ENCODE results near the gene FGFBP2.
A peak's percentile ranks its signal among the peaks of the same experiment; 100 is the strongest.

FGFBP2 gene

DNA sequence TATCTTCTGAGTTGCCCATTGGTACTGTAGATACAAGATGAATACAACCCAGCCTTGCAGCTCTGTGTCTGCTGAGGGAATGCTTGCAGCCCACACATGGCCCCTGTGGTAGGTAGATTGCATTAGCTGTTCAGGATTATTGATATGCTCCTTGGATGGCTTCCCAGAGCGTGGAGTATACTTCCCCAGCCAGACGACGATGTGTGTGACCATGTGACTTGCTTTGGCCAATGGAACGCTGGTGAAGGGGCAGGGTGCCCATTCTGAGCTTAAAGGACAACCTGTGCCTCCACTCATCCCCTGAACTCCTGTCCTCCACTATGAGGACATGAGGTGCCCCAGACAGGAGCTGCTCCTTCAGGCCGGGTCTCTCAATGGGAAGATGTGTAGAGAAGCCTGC lies 23.9 kb upstream of the FGFBP2 start:
- no peaks in the 10 kb centered on the region for H3K36me3 Mint-ChIP-seq
- CTCF ChIA-PET, result interaction anchor here (1.1 kb wide), 1 partner anchor 104 kb away, joined by 4 read pairs; no protein-coding TSS in a partner anchor

DNA sequence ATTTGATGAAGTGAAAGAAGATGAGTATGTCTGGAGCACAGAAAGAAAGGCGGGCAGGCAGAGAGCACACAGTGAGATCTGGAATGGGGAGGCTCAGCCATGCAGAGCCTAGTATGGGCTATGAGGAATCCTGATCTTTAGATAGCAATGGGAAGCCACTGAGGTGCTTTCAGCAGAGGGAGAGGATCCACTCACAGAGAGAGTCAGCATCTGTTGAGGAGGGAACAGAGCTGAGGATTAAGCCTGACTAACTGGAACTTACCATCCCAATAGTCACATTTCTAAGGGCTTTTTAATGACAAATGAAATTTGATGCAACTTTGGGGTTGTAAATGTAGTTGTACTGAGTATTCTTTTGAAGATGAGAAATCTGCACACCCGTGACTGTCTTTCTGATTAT lies 20.6 kb upstream of the FGFBP2 start:
- DNase-seq, result no peak
- no peak overlapping the region for H3K27ac Mint-ChIP-seq
- H3K4me1 Mint-ChIP-seq, result no peaks in the 10 kb centered on the region
- peaks cover 21% of the 10 kb centered on the region for H3K27me3 Mint-ChIP-seq
- no peaks in the 10 kb centered on the region for H3K9me3 Mint-ChIP-seq
- no peaks in the 10 kb centered on the region for H3K36me3 Mint-ChIP-seq
- H3K4me3 Mint-ChIP-seq, result no peak overlapping the region
- CTCF ChIA-PET, result no interaction called here

More for the DNA sequence above, 23.9 kb upstream of the FGFBP2 start:
- H3K4me3 Mint-ChIP-seq, result no peak overlapping the region
- H3K27me3 Mint-ChIP-seq, result peaks cover 36% of the 10 kb centered on the region
- no peaks in the 10 kb centered on the region for H3K9me3 Mint-ChIP-seq
- no peak for DNase-seq
- no peak overlapping the region for H3K27ac Mint-ChIP-seq
- H3K4me1 Mint-ChIP-seq, result no peaks in the 10 kb centered on the region

DNA sequence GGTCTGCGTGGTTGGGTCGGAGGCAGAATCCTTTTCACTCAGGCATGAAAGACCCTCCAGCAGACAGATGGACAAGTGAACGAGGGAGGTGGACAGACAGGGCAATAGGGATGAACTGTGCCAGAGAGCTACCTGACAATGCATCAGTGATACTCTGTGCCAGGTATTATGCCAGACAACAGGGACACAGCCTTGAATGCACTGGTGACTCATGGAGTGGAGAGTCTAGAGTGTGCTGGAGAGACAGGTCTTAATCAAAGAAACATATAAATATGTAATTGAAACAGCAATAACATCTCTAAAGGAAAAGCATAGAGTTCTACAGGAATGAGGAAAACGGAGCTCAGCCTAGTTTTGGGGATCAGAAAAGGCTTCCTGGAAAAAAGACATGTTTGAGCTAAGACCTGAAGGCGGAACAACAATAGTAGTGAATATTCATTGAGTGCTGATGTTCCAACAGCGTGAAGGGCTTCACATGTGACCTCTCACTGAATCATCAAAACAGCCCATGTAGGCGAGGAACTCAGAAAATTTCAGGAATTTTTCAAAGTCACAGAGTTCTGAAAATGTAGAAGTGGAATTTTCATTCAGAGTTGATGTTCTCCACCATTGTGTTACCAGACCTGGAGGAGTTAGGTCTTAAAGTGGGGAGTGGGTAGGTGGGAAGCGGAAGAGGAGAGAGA lies 20.0 kb upstream of the FGFBP2 start:
- Mint-ChIP-seq H3K36me3 (no peaks in the 10 kb centered on the region), H3K4me1 (no peaks in the 10 kb centered on the region), H3K27ac (no peak overlapping the region), H3K27me3 (peaks cover 21% of the 10 kb centered on the region), H3K9me3 (no peaks in the 10 kb centered on the region), H3K4me3 (no peak overlapping the region)
- no peak for DNase-seq
- CTCF ChIA-PET, result no interaction called here

DNA sequence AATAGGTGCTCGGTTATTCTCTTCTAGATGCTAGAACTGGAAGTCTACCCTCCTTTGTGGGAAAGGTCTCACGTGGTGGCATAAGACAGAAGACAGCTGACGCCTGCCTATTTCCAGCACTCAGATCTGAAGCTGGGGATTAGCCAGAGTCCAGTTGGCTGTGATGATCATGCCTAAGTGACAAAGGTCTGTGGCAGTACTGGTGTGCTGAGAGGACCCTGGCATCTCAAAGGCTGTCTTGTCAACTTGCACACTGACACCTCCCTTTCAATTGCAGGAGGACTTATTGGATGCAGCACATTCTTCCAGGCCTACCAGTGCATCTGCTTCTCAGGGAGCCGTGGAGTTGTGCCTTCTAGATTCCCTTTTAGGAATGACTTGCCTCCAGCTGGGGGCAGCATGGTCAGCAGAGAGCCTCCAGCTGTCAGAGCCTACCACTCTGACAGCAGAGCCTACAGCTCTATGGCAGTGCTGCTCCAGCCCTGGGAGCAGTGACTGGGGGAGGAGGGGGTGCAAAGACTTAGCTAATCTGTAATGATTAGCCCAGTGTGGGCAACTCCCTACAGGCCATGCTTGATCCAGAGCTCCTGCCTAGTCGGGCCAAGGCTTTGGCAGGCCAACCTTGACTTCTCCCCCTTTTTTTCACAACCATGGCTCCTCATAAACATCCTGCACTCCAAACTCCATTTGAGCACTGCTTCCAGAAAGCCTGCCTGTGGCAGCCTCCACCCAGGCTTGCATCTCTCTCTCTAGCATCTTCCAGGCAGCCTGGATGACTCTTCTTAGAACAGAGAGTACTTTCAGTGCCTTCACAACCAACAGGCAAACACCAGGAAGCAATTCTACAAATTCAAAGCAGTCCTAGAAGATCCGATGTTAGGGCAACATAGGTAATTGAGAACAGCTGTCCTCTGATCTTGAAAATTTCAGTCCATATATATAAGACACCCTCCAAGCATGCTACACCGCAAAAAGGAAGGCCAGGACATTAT lies 13.8 kb upstream of the FGFBP2 start:
- H3K4me1 Mint-ChIP-seq, result no peaks in the 10 kb centered on the region
- no peak for DNase-seq
- no peaks in the 10 kb centered on the region for H3K36me3 Mint-ChIP-seq
- no peak overlapping the region for H3K27ac Mint-ChIP-seq
- no peaks in the 10 kb centered on the region for H3K9me3 Mint-ChIP-seq
- CTCF ChIA-PET, result interaction anchor here (1.3 to 1.8 kb wide), 2 partner anchors 15 to 25 kb away, joined by 3 to 6 read pairs; no protein-coding TSS in a partner anchor
- peaks cover 17% of the 10 kb centered on the region for H3K27me3 Mint-ChIP-seq
- H3K4me3 Mint-ChIP-seq, result no peak overlapping the region

DNA sequence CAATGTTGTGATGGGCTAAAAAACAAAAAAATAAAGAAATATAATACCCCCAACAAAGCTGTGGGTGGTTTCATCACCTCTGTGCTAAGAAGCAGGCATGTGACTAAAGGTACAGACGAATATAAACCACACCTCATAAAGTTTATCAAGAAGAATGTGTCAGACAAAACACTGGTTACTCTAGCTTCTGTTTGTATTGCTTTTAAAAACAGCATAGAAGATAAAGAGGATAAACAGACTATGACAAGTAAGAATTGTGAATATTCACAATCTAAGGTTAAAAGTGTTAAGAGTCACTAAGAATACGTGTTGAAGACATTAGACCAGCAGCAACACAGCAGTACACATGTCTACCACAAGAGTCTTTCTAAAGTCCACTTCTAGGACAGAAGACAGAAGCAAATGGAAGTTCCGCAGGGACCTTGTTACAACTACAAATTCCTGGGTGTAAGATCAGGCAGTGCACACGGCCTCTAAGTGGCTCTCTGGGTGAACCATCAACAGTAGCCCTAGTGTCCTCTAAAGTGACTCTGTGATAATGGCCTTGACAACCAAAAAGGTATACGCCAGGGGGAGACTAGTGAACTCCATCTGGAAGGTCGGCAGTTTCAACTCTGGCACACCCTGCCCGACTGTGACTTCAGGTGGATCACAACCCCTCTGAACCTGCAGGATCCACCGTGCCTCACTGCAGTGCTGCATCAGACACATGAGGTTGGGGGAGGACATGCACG lies 8.3 kb upstream of the FGFBP2 start:
- CTCF ChIA-PET, result interaction anchor here (1.7 to 2.1 kb wide), 2 partner anchors 8 to 89 kb away, joined by 4 to 5 read pairs; partner anchors contain the start of gene FGFBP2
- H3K9me3 Mint-ChIP-seq, result no peaks in the 10 kb centered on the region
- no peaks in the 10 kb centered on the region for H3K36me3 Mint-ChIP-seq
- peaks cover 23% of the 10 kb centered on the region for H3K27me3 Mint-ChIP-seq
- H3K4me3 Mint-ChIP-seq, result no peak overlapping the region
- DNase-seq, result no peak
- H3K4me1 Mint-ChIP-seq, result no peaks in the 10 kb centered on the region
- H3K27ac Mint-ChIP-seq, result no peak overlapping the region

DNA sequence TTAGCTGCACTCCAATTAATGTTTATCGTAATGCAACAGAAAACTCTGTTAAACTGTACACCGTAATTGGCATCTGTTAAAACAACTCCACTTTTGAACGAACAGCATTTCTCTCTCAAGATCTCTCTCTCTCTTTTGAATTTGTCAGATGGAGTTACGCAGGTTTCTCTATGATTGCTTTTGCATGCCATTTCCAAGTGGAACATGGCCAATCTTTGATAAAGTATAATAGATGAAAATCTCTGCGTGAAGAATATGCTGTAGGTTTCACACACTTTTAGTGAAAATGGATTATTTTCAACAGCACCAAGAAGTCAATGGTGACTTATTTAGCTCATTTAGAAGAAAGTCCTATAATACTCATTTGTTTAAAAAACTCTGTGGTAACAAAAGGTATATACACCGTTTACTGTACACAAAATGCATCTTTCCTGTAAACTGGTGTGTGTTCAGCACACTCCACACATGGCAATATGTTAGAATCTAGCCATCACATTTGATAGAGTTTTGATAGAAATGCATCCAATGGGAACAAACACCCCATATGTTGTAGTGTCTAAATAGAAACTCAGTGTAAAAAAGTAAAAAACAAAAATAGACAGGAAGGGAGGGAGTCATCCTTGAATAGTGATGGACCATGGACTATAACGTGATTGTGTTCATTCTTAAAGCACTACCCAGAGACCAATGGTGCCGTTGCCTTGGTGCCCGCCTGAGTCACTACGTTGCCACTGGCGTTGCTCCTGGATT lies 5.8 kb upstream of the FGFBP2 start:
- Mint-ChIP-seq H3K4me1 (peaks cover 3% of the 10 kb centered on the region), H3K4me3 (no peak overlapping the region), H3K27me3 (peaks cover 26% of the 10 kb centered on the region), H3K36me3 (no peaks in the 10 kb centered on the region), H3K9me3 (no peaks in the 10 kb centered on the region), H3K27ac (no peak overlapping the region)
- CTCF ChIA-PET, result interaction anchor here (0.8 kb wide), 1 partner anchor 13 kb away, joined by 3 read pairs; no protein-coding TSS in a partner anchor
- no peak for DNase-seq

DNA sequence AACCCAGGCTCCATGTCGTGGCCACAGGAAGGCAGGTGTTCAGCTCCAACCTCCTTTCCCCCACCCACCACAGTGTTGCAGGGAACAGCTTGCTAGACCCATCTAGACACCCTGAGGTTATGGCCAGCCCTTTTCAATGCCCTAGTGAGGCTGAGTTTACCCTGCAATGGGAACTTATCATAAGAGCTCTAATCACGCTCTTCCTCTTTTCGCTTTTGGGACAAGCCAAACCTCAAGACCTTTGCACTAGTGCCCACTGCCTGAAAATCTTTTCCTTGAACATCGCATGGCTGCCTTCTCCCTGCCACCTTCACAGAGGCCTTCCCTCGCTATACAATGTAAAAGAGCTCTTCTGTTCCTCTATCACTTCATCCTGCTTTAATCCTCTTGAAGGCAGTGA lies 2.4 kb upstream of the FGFBP2 start:
- Mint-ChIP-seq H3K4me1 (peaks cover 26% of the 10 kb centered on the region), H3K4me3 (no peak overlapping the region), H3K9me3 (no peaks in the 10 kb centered on the region), H3K27ac (no peak overlapping the region), H3K27me3 (peaks cover 20% of the 10 kb centered on the region), H3K36me3 (no peaks in the 10 kb centered on the region)
- CTCF ChIA-PET, result no interaction called here
- DNase-seq, result no peak

DNA sequence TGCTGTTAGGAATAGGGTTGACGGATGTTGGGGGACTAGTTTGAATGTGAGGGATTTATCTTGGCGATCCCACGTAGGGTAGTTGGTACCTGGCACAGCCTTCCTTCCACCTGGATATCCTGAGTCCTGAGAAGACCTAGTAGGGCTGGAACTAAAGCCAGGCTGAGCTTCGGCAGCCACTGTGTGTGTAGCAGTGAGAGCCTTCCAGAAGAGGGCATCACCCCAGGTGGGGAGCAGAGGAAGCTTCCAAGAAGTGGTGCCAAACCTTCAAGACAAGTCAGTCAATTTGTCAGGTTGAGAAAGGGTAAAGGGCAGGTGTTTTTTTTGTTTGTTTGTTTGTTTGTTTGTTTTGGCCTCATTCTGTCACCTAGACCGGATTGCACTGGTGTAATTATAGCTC lies 1.2 kb upstream of the FGFBP2 start:
- no peaks in the 10 kb centered on the region for H3K36me3 Mint-ChIP-seq
- peaks cover 21% of the 10 kb centered on the region for H3K27me3 Mint-ChIP-seq
- H3K4me1 Mint-ChIP-seq, result peaks cover 27% of the 10 kb centered on the region
- no peak for DNase-seq
- CTCF ChIA-PET, result interaction anchor here (0.6 to 1.9 kb wide), 6 partner anchors 27 to 272 kb away, joined by 3 to 19 read pairs (median 4); no protein-coding TSS in a partner anchor
- no peak overlapping the region for H3K27ac Mint-ChIP-seq
- no peak overlapping the region for H3K4me3 Mint-ChIP-seq
- no peaks in the 10 kb centered on the region for H3K9me3 Mint-ChIP-seq

DNA sequence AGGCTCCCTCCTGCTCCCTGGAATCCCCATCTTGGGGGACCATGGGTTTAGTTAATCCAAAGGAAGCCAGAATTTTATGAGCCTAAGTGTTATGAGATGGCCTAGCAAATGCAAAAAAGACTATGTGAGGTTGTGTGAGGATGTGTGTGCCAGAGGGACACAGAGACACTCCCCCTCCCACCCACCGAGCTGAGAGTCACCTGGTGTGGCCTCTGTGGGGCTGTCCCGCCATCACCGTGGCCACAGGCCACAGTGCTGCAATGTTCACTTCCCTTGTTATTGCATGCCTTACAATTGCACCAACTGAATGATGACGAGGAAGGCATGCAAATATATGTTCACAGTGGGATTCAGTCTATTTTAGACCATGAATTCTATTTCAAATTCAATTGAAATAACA lies 601 bp upstream of the FGFBP2 start:
- Mint-ChIP-seq H3K9me3 (no peaks in the 10 kb centered on the region), H3K4me3 (no peak overlapping the region), H3K27me3 (peaks cover 21% of the 10 kb centered on the region), H3K36me3 (no peaks in the 10 kb centered on the region), H3K27ac (no peak overlapping the region), H3K4me1 (peaks cover 27% of the 10 kb centered on the region)
- peak; percentile 55 for DNase-seq
- CTCF ChIA-PET, result interaction anchor here (0.7 to 2.1 kb wide), 8 partner anchors 9 to 236 kb away, joined by 3 to 19 read pairs (median 4); no protein-coding TSS in a partner anchor

DNA sequence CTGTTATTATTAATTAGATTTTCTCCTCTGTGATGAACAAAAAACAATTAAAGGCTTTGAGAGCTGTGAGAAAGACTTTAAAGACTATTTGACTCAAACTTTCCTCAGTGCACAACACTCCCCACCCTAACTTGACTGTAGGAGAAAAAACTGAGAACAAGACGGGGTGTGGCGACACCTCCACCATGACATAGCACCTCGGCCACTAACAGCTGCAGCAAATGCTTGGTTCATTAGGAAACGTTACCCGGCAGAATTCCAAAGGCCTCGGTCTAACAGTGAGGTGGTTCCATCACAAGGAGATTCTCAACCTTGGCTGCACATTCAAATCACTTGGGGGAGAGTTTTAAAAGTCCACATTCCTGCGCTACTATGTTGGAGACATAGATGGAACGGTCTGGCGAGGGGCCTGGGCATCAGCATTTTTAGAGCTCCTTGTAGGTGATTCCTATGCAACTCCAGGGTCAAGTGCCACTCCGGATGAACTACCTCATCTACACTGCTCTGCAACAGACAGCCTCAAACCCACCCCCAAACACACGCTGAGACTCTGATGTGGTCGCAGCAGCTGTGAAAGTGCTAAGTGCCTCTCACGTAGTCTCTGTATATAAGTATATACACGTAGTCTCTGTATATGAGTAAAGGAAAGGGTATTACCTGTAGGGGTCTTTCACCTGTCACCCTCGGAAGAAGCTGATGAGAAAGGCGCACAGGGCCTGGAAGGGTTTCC lies 1.0 kb downstream of the FGFBP2 start:
- peaks cover 27% of the 10 kb centered on the region for H3K4me1 Mint-ChIP-seq
- no peak overlapping the region for H3K27ac Mint-ChIP-seq
- H3K36me3 Mint-ChIP-seq, result no peaks in the 10 kb centered on the region
- DNase-seq, result peak; percentile 49
- peak overlapping the region; percentile 55 for H3K4me3 Mint-ChIP-seq
- no peaks in the 10 kb centered on the region for H3K9me3 Mint-ChIP-seq
- CTCF ChIA-PET, result interaction anchor here (0.8 to 2.5 kb wide), 6 partner anchors 11 to 156 kb away, joined by 3 to 8 read pairs (median 5); no protein-coding TSS in a partner anchor
- peaks cover 18% of the 10 kb centered on the region for H3K27me3 Mint-ChIP-seq

DNA sequence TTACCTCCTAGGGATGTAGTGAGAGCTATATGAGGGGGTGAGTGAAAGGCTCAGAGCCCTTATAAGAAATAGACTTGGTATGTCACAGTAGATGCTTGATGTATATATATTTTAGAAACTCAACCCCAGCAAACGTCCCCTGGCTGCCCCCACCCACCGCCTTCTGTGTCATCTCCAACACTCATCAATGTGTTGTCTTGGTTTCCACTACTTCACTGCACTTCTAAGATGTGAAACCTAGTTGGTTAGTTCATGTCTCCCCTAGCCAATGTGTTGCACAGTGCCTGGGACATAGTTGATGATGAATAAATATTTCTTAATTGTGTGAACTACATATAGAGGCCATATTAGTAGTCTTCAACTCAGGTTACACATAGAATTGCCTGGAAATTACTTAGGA lies 4.4 kb downstream of the FGFBP2 start:
- Mint-ChIP-seq H3K9me3 (peaks cover 1% of the 10 kb centered on the region), H3K36me3 (no peaks in the 10 kb centered on the region), H3K27ac (no peak overlapping the region), H3K4me3 (no peak overlapping the region), H3K27me3 (peaks cover 9% of the 10 kb centered on the region), H3K4me1 (peaks cover 22% of the 10 kb centered on the region)
- CTCF ChIA-PET, result interaction anchor here (0.6 to 1.5 kb wide), 3 partner anchors 31 to 173 kb away, joined by 3 to 10 read pairs (median 4); no protein-coding TSS in a partner anchor
- DNase-seq, result no peak

DNA sequence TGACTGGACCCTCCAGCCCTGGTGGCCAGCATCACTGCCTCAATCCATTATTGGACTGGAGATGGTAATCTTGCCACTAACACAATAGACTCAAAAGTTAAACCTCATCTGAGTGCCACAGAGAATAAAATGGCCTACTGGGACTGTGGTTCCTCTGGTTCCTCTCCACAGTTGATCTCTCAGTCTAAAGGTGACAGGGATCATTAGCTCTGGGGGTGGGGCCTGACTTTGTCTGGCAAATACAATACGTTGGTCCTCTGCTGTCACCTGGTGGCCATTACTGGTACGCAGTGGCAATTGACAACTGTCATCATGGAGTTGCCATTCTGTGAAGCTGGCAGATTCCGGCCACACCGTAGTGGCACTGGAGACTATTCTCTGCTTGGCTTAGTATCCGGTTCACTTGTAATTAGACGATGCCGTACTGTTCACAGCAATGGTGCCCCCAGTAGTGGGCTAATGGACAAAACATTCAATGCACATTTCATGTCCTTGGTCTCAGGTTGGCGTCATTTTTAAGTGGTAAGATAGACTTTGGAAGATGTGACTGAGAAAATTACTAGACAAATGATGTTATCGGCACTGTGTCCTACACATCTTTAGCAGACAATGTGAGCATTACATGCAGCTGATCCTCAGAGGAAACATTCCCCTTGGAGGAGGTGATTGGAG lies 6.7 kb downstream of the FGFBP2 start:
- Mint-ChIP-seq H3K4me3 (no peak overlapping the region), H3K9me3 (peaks cover 3% of the 10 kb centered on the region), H3K27ac (no peak overlapping the region), H3K27me3 (peaks cover 18% of the 10 kb centered on the region), H3K36me3 (no peaks in the 10 kb centered on the region), H3K4me1 (peaks cover 3% of the 10 kb centered on the region)
- DNase-seq, result peak; percentile 90
- CTCF ChIA-PET, result interaction anchor here (0.7 to 5.7 kb wide), 37 partner anchors 9 to 722 kb away, joined by 3 to 101 read pairs (median 4); partner anchors contain the start of gene FGFBP1
